Omental fat pad (tissue), 4 donors: Measurements from ENCODE around the gene ABHD17A. TPM values are rescaled to one million over a fixed set of nuclear protein-coding genes. Genes with fewer than 3 reads are reported as not detected.
A peak's percentile ranks its signal among the peaks of the same experiment; 100 is the strongest.

Experiments used
- ATAC-seq: fragments of 150-250 bp; one replicate; pipeline ENCODE4 v1.9.1; 2016; ENCODE audit warnings: mild to moderate bottlenecking, moderate library complexity; ENCODE audit not compliant: low FRiP score
- DNase-seq: peaks from one replicate; pipeline ENCODE4 v3.0.0-alpha.2; 2019; ENCODE audit warnings: low spot score
- total RNA-seq, 4 donors: library from RNA; depleted of rRNA; stranded (reverse); fragments of >200 nt; gene quantifications; one replicate each; pipeline ENCODE4 v1.1.0, GENCODE V29; 2016
- TF ChIP-seq, protein P1 (sequence below), 3 donors: fragments of 450-650 bp; IDR thresholded peaks; one replicate each; pipeline ENCODE4 v1.5.1; 2016 to 2017; ENCODE audit warnings: antibody characterized with exemption in 3 of 3, mild to moderate bottlenecking in 3 of 3, moderate library complexity in 2 of 3

The ABHD17A gene
- total RNA-seq, 4 donors from 2014 or later, result 70.1 to 117 (median 87.8) TPM

DNA sequence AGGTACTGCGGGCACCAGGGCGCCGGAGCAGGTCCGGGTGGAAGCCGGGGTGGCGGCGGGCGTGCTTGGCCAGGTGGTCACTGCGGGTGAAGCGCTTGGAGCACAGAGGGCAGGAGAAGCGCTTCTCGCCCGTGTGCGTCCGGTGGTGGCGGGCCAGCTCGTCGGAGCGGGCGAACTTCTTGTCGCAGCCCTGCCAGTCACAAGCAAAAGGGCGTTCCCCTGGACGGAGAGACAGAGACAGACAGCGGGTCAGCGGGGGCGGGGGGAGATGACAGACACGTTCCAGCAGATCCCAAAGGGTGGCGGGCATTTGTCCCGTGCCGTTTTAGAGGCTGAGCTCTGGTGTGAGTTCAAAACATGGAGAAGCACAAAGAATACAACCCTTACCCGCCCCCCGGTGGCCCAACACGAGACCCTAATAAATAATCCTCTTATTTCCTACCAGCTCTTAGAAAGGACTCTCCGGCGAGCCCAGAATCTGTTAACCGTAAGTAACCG, 30.7 kb downstream of the ABHD17A start:
- no peak for DNase-seq
- TF ChIP-seq, protein P1, sequence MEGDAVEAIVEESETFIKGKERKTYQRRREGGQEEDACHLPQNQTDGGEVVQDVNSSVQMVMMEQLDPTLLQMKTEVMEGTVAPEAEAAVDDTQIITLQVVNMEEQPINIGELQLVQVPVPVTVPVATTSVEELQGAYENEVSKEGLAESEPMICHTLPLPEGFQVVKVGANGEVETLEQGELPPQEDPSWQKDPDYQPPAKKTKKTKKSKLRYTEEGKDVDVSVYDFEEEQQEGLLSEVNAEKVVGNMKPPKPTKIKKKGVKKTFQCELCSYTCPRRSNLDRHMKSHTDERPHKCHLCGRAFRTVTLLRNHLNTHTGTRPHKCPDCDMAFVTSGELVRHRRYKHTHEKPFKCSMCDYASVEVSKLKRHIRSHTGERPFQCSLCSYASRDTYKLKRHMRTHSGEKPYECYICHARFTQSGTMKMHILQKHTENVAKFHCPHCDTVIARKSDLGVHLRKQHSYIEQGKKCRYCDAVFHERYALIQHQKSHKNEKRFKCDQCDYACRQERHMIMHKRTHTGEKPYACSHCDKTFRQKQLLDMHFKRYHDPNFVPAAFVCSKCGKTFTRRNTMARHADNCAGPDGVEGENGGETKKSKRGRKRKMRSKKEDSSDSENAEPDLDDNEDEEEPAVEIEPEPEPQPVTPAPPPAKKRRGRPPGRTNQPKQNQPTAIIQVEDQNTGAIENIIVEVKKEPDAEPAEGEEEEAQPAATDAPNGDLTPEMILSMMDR (IDR thresholded peaks at IDR 0.05), result no peak
- ATAC-seq, result no peak

- ATAC-seq (no peak), DNase-seq (no peak)
- TF ChIP-seq, protein P1 (IDR thresholded peaks at IDR 0.05), result no peak
Measured at GRCh38 chr19:1854039-1854541, 31.2 kb downstream of the ABHD17A start.

DNA sequence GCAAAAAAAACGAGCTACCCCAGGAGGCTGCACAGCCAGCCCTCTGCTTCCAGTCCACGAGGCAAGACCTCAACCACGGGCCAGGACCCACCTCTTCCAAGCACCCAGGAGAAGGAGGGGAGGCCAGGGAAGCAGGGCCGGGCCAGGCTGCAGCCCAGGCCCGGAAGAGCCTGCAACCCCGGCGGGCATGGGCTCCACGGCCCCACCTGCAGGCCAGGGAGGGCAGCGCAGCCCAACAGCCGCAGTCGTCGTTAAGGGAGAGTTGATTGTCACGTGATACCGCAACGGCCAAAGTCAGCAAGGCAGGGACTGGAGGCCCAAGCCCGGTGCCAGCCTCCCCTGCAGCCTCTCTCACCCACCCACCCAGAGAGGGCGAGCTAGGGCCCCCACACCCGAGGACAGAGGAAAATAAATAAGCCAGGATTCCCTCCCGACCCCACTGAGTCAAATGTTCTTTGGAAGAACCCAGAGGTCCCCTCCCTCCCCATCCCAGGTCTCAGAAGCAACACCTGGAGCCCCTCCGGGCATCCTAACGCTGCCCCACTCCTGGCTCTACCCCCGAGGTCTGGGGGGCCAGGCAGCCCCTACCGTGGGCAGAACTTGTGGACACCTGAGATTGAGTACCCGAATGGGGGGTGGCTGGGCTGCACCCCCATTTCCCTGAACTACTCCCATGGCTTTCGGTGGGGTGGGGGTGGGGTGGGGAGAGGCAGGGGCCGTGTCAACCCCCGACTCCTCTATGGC, 31.8 kb downstream of the ABHD17A start:
- DNase-seq, result peak; percentile 66
- TF ChIP-seq, protein P1 (IDR thresholded peaks at IDR 0.05), result peak in 1 of 3 donors; percentile 42
- peak; percentile 3 for ATAC-seq

DNA sequence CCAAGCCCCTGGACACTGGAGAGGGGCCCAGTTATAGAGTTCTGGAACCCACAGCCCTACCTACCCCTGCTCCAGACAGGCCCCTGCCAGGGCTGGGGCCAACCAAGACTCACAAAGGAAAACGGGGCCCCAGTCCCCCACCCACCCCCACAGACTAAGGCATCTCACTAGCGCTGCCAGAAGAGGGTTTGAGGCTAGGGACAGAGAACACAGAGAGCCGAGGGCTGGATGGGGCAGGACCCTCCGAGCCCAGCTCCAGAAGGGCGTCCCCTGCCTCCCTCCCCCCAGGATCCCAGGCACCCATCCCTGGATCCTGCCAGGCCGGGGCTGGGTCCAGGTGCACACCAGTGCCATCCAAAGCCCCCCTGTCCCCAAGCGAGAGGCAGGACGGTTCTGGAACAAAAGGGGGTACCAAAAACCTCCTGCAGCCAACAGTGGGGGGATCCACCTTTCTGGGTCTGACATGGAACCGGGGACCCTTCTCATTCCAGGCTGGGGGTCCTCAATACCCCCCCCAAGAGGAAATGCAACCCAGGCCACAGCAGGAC, 32.6 kb downstream of the ABHD17A start:
- ATAC-seq (no peak), DNase-seq (no peak)
- TF ChIP-seq, protein P1 (IDR thresholded peaks at IDR 0.05), result no peak

DNA sequence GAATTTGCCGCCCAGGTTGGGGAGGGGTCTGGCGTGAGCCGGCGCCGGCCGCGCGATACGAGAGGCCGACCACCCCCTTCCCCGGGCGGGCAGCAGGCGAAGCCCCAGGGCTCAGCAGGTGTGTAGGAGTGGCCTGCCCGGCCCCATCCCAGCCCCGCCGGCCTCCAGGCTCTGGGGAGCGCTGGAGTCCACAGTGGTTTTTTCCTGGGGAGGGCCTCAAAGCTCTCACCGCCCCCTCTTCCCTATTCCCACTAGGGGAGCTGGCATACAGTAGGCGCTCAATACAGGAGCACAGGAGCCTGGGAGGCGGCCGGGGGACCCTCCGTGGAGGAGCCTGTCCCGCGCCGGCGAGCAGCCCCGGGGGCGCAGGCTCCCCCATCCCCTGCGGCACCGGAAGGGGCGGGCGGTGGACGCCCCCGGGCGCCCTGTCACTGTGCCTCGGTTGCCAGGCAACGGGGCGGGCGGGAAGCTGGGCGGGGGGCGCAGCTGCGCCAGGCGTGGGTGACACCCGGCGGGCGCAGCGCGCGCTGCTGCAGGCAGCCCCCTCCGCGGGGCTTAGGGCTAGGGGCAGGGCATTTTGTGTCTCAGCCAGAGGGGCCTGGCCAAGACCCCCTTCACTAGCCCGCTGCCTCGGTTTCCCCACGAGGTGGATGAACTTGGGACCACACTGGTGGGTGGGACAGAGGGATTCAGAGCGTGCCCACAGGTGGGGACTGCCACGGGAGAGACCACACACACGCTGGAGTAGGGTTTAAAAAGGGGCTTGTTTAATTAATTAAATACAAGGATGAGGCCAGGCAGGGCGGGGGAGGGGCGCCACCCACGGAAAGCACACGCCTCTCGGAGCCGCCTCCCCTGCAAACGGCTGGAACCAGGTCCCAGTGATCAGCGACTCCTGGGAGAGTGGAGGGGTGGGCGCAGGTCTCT, 33.4 kb downstream of the ABHD17A start:
- no peak for ATAC-seq
- DNase-seq, result no peak
- TF ChIP-seq, protein P1 (IDR thresholded peaks at IDR 0.05), result no peak

DNA sequence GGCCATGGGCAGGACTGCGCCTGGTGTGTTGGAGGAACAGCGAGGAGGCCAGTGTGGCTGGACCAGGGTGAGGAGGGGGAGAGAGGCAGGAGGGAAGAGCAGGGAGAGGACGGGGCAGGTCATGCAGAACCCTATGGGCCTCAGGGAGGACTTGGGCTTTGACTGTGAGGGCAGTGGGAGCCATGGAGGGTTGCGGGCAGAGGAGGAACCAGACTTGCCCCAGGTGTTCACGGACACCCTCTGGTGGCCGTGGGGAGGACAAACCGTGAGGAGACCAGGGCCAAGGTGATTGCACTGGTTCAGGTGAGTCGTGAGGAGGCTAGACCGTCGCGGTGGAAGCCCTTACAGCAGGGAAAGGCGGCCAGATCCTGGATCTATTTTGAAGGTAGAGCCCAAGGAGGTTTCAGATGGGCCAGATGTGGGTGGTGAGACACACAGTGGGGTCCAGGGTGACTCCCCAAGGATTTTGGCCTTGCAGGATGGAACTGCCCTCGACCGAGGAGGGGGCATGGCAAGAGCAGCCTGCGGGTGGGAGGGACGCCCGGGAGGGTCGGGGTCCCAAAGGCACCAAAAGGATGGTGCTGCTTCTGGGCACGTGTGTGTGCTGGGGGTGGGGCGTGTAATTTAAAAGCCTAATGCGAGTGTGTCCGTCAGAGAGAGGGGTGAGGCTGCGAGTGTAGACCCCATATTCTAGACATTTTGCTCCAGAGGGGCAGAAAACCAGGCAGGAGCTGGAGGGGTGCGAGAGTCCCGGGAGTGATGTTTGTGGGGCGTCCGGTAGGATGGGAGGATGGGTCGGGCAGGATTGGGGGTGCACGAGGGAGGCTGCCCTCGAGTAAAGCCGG, 34.3 kb downstream of the ABHD17A start:
- no peak for DNase-seq
- TF ChIP-seq, protein P1 (IDR thresholded peaks at IDR 0.05), result no peak
- no peak for ATAC-seq
